GM19025 (cell line): ENCODE results near the gene CDH15.

Experiments used
- ATAC-seq: cut with Tn5 transposase; IDR thresholded peaks from one replicate; pipeline ENCODE4 v1.9.1; 2021; ENCODE audit warnings: mild to moderate bottlenecking, low read depth, moderate library complexity; ENCODE audit not compliant: unreplicated experiment

The CDH15 gene

GRCh38 chr16:89195521-89196171 is 24.1 kb downstream of the CDH15 start:
- no peak for ATAC-seq

DNA sequence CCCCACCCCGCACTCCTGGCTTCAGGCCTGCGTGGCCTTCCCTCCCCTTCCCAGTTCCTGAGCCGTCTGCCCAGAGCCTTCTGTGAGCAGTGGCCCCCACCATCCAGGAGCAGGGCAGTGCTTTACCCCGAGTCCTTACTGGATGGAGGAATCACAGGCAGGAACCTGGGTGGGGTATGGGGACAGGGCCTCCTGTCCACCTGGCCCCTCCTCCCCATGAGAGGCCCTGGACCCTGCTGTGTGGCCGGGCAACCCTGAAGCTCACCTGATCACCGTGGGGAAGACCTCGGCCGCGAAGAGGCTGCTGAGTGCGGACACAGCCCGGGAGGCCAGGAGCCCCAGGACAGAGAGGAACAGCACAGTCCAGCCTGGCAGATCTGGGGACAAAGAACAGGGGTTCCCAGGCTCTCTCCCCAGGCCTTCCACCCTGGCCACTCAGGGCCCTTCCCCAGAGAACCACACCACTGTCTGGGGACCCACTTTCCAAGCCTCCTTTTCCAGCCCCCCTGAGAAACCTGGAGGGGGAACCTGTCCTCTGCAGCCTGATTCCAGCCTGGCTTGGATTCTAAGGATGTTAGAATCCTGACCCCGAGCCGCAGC is 25.6 kb downstream of the CDH15 start:
- no peak for ATAC-seq

- no peak for ATAC-seq
These were observed 26.3 kb downstream of the CDH15 start for GRCh38 chr16:89197633-89198416.

- ATAC-seq = no peak
These were observed 27.1 kb downstream of the CDH15 start for GRCh38 chr16:89198417-89199240.

GRCh38 chr16:89199241-89200123 is 27.9 kb downstream of the CDH15 start:
- ATAC-seq = no peak

DNA sequence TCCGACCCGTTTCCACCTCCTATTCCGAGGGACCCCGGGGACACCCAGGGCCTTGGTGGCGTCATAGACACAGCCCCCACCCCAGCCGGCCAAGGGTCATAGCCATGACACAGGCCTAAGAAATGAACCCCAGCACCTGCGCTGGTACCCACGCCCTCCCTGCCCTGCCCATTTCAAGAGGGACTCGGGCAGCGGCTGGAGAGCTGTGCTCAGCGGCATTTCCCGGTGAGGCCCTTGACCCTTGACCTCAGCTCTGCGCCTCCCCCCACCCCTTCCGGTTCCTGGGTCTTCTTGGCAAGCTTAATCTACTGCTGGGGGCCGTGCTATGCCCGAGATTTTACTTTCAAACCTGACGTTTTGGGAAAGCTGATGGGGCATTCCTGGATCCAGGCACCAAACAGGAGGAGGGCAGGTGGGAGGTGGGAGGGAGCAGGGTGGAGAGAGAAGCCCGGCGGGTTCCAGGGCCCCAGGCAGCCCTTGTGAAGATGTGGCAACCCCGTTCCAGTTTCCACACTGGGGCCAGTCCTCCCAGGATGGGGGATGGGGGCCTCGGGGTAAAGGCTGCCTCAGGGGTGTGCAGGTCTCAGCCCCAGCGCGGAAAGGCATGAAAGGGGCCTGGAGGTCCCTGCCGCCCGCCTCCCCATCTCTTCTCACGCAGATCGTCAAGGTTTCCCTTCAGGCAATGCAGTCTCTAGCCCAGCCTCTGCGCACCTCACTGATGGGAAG is 28.7 kb downstream of the CDH15 start, which contains the start of gene SLC22A31:
Gene SLC22A31 (minus strand): TSS at position 414 of the 726 bp plus-strand sequence. CDS start 36 bp downstream, at position 378.
- ATAC-seq = no peak

- no peak for ATAC-seq
These were observed 29.4 kb downstream of the CDH15 start for GRCh38 chr16:89200850-89201411.

GRCh38 chr16:89201439-89202377 is 30.2 kb downstream of the CDH15 start:
- ATAC-seq = no peak

- no peak for ATAC-seq
These were observed 31.1 kb downstream of the CDH15 start for GRCh38 chr16:89202422-89203215.

DNA sequence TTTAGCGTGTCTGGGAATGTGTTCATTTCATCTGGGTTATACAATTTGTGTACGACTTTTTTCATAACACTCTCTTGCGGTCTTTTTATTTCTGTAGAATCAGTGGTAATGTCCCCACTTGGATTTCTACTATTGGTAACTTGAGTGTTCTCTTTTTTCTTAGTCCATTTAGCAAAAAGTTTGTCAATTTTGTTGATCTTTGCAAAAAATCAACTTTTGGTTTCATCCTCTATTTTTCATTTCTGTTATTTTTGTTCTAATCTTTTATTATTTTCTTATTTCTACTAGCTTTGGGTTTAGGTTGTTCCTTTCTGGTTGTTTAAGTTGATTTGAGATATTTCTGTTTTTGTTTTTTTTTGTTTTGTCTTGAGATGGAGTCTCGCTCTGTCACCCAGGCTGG is 36.4 kb downstream of the CDH15 start:
- ATAC-seq = no peak

GRCh38 chr16:89209522-89210044 is 38.0 kb downstream of the CDH15 start:
- no peak for ATAC-seq

GRCh38 chr16:89210165-89210903 is 38.8 kb downstream of the CDH15 start:
- no peak for ATAC-seq

DNA sequence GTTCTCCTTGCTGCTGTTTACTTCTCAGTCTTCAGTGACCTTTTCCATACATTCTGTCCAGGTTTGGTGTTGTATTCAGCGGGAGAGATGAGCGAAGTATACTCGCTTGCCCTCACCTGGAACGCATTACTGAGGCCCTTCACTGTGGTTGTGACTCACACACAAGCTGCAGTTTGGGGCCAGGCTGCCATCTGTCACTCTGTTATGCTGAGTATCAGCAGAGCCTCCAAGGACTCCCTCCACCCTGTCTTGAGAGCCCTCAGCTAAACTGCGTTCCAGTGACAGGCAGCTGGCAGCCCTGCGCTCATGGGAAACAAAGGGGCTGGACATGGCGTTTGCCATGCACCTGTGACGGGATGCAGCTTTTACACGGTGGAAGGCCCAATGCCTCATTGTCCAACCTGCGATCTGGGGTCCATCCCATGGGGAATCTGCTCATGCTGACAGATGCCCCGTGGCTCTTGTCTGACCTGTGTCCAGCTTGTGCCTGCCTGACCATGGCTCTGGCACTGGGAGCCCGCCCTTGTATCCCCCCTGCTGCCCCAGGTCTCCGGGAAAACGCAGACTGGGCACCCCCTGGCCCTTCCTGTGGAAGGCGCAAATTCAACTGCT is 39.5 kb downstream of the CDH15 start:
- no peak for ATAC-seq

DNA sequence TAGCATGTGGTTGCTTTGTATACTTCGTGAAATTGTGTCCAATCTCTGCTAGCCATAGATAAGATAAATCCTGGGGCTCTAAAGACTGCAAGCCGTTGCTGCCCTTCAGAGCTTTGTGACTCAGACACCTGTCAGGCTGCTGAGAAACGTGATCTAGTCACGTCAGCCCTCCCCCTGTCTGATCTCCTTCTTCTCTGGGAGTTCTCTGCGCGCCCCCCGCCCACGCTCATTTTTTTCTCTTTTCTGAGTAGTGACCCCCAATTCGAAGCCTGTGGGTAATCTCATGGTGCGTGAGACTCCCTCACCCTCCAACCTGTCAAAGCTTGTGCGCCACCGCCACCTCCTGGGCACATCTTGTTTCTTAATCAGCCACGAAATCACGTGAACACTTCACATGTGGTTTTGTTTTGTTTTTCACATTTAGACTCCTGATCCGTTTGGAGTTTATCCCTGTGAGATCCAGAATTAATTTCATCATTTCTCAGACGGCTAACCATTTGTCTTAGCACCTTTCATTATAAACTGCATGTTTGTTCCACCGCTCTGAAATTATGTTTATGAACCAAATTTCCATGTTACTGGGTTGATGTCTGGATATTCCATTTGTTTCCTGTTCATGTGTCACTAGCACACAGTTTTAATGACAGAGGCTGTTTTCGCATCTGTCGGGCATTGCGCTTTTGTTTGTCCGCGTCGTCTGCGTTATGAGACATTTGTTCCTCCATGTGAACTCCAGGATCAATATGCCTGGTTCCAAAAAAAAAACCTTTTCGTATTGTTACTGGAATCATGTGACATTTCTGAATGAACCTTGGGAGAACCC is 45.0 kb downstream of the CDH15 start:
- ATAC-seq = no peak

DNA sequence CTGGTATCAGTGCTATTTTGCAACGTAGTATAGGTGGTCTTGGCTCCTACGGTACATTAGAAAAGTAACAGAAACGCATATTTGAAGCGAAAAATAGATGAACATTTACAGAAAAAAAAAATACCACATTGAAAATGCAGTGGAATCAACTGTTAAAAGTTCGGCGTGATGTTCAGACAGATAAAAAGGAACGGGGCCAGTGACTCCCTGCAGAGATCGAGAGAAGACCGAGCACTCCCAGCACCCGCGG is 45.5 kb downstream of the CDH15 start:
- no peak for ATAC-seq
